K562 (cell line): ENCODE results near the gene HNRNPM. TPM values are rescaled to one million over a fixed set of nuclear protein-coding genes. Genes with fewer than 3 reads are reported as not detected.

ENCODE experiments used
- ATF6 ChIP-seq: sonication (generic); formaldehyde crosslinking; IDR thresholded peaks from 2 replicates; pipeline ENCODE4 v1.4.0; 2020; ENCODE audit warnings: mild to moderate bottlenecking, missing genetic modification reagents
- HOXB6 ChIP-seq: fragments of 250-450 bp; sonication (Bioruptor Pico); IDR thresholded peaks from 2 replicates; pipeline ENCODE4 v1.5.1; 2022; ENCODE audit warnings: mild to moderate bottlenecking, borderline replicate concordance
- KHSRP ChIP-seq: fragments of 450-650 bp; IDR thresholded peaks from 2 replicates; pipeline ENCODE4 v1.6.1; 2017
- LARP7 ChIP-seq: fragments of 450-650 bp; IDR thresholded peaks from 2 replicates; pipeline ENCODE4 v1.6.1; 2016
- MAFG ChIP-seq: fragments of 450-650 bp; conservative IDR thresholded peaks from 2 replicates; pipeline ENCODE4 v1.6.1; 2016; ENCODE audit warnings: missing genetic modification characterization, missing compliant biosample characterization
- MAZ ChIP-seq, 2 experiments: fragments of 450-650 bp in 1 of 2; sonication (generic) in 1 of 2; formaldehyde crosslinking; IDR thresholded peaks in 1 of 2; conservative IDR thresholded peaks in 1 of 2; 2 replicates each; pipeline versions ENCODE4 v1.4.0 to v1.5.0; 2020; ENCODE audit warnings: mild to moderate bottlenecking in 1 of 2, missing genetic modification reagents in 1 of 2
- MTA3 ChIP-seq: fragments of 450-650 bp; formaldehyde crosslinking; IDR thresholded peaks from 2 replicates; pipeline ENCODE4 v1.6.1; 2017; ENCODE audit warnings: mild to moderate bottlenecking, borderline replicate concordance
- MTF1 ChIP-seq: fragments of 250-450 bp; sonication (Bioruptor Pico); IDR thresholded peaks from 2 replicates; pipeline ENCODE4 v1.9.0; 2021; ENCODE audit warnings: moderate library complexity, mild to moderate bottlenecking, inconsistent platforms, borderline replicate concordance
- MXI1 ChIP-seq: IDR thresholded peaks from 2 replicates; pipeline ENCODE4 v1.6.1; 2011; ENCODE audit warnings: low read depth, mild to moderate bottlenecking, improper control_type of control experiment, low read length
- MYBL2 ChIP-seq, 2 experiments: fragments of 450-650 bp in 1 of 2; sonication (generic) in 1 of 2; formaldehyde crosslinking in 1 of 2; IDR thresholded peaks; 2 replicates each; pipeline versions ENCODE4 v1.6.1 to v1.8.1; 2017 to 2022; ENCODE audit warnings: borderline replicate concordance in 1 of 2, inconsistent platforms in 1 of 2, low read depth in 1 of 2, mild to moderate bottlenecking in 1 of 2, missing genetic modification reagents in 1 of 2, moderate library complexity in 1 of 2
- SAP30 ChIP-seq: fragments of 200-600 bp; sonication (generic); IDR thresholded peaks from 2 replicates; pipeline ENCODE4 v1.6.1; 2012; ENCODE audit warnings: borderline replicate concordance, low read depth, mild to moderate bottlenecking, moderate library complexity, low read length, control low read depth, inconsistent platforms; ENCODE audit not compliant: insufficient read depth, poor library complexity, severe bottlenecking
- VEZF1 ChIP-seq: fragments of 200-800 bp; sonication (Bioruptor generic); IDR thresholded peaks from 2 replicates; pipeline ENCODE4 v1.6.1; 2017; ENCODE audit warnings: missing genetic modification characterization, missing compliant biosample characterization
- ZBTB1 ChIP-seq: sonication (generic); formaldehyde crosslinking; IDR thresholded peaks from 2 replicates; pipeline ENCODE4 v1.8.1; 2023; ENCODE audit warnings: missing genetic modification reagents, low read depth, mild to moderate bottlenecking, borderline replicate concordance
- ZC3H4 ChIP-seq: sonication (generic); formaldehyde crosslinking; IDR thresholded peaks from 2 replicates; pipeline ENCODE4 v1.9.0; 2021; ENCODE audit warnings: missing genetic modification reagents, borderline replicate concordance
- ZNF197 ChIP-seq: fragments of 200-800 bp; sonication (Bioruptor generic); IDR thresholded peaks from 2 replicates; pipeline ENCODE4 v1.6.1; 2016; ENCODE audit warnings: low read depth, missing genetic modification characterization, missing compliant biosample characterization
- ZNF609 ChIP-seq: sonication (generic); formaldehyde crosslinking; IDR thresholded peaks from 2 replicates; pipeline ENCODE4 v1.8.1; 2023; ENCODE audit warnings: missing genetic modification reagents, mild to moderate bottlenecking, borderline replicate concordance
- ZNF644 ChIP-seq: fragments of 200-800 bp; sonication (Bioruptor generic); IDR thresholded peaks from 2 replicates; pipeline ENCODE4 v1.6.1; 2016; ENCODE audit warnings: low read depth, missing genetic modification characterization, missing compliant biosample characterization
- polyA plus RNA-seq, 8 experiments: library from polyadenylated mRNA; depleted of rRNA in 4 of 8; stranded (reverse) in 5 of 8; unstranded in 3 of 8; fragments of >200 nt; fragmentation: Nextera tagmentation in 2 of 8; fragmentation: Illumina TruSeq in 1 of 8; extraction: Ambion mirVana in 2 of 8; extraction: Trizol in 1 of 8; gene quantifications; 2 replicates each; pipeline versions ENCODE4 v1.2.1 to v1.2.3, GENCODE V29; 2011 to 2014; ENCODE audit warnings: inconsistent platforms in 1 of 8, missing spikeins in 1 of 8
- total RNA-seq, 7 experiments: library from RNA; depleted of rRNA in 6 of 7; stranded (reverse); fragments of >200 nt in 6 of 7; fragmentation: Illumina TruSeq in 2 of 7; extraction: Trizol in 2 of 7; gene quantifications; 2 replicates each; pipeline versions ENCODE4 v1.2.1 to v1.2.3, GENCODE V29; 2011 to 2021; ENCODE audit warnings: low replicate concordance in 1 of 7
- TF ChIP-seq, protein P1 (sequence below): fragments of 450-650 bp; conservative IDR thresholded peaks from 2 replicates; pipeline ENCODE4 v1.6.1; 2016; ENCODE audit warnings: missing genetic modification characterization, low read depth, mild to moderate bottlenecking, missing compliant biosample characterization, moderate library complexity

The HNRNPM gene
- total and polyA plus RNA-seq, 9 of the 15 experiments (the other 6 are each of a cell fraction or from before 2014, with no cell fraction given) = 11.1 to 340 (median 195) TPM

GRCh38 chr19:8445488-8446001 is 770 bp downstream of the HNRNPM start (continued):
- TF ChIP-seq SAP30 = peak; percentile 18
- no peak for TF ChIP-seq MAFG
- TF ChIP-seq MAZ (CRISPR knock-in tag; conservative IDR thresholded peaks at IDR 0.05 in 1 of 2, IDR thresholded peaks at IDR 0.05 in 1 of 2) = peak in 1 of 2 experiments; percentile 33; a peak in 1 of 4 replicates
- no peak for TF ChIP-seq ZNF609
- TF ChIP-seq MTF1 (CRISPR knock-in tag) = no peak
- no peak for TF ChIP-seq ZNF644 (tag)
- no peak for TF ChIP-seq MTA3
- no peak for TF ChIP-seq MYBL2 (IDR thresholded peaks at IDR 0.05; ENCODE audit: low read depth)
- TF ChIP-seq MYBL2 (CRISPR knock-in tag; IDR thresholded peaks at IDR 0.05; ENCODE audit: borderline replicate concordance) = no peak
- TF ChIP-seq LARP7 = no peak
- TF ChIP-seq ZC3H4 = no peak
- no peak for TF ChIP-seq MXI1
- TF ChIP-seq ZNF197 (CRISPR knock-in tag) = no peak
- TF ChIP-seq VEZF1 = peak; percentile 54; the same call in 1 of the 2 replicates
- TF ChIP-seq, protein P1, sequence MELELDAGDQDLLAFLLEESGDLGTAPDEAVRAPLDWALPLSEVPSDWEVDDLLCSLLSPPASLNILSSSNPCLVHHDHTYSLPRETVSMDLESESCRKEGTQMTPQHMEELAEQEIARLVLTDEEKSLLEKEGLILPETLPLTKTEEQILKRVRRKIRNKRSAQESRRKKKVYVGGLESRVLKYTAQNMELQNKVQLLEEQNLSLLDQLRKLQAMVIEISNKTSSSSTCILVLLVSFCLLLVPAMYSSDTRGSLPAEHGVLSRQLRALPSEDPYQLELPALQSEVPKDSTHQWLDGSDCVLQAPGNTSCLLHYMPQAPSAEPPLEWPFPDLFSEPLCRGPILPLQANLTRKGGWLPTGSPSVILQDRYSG (tag) = no peak
- TF ChIP-seq ATF6 (CRISPR knock-in tag) = peak; percentile 7; the same call in 1 of the 2 replicates
- TF ChIP-seq ZBTB1 (CRISPR knock-in tag) = no peak
- no peak for TF ChIP-seq KHSRP
- TF ChIP-seq HOXB6 (CRISPR knock-in tag) = no peak
